Prostate gland (tissue), 2 donors: ENCODE measurements around the gene GRAMD2B.

Source experiments
- CTCF ChIP-seq, 4 experiments: fragments of 200-600 bp in 2 of 4; fragments of 450-650 bp in 2 of 4; sonication (generic) in 2 of 4; IDR thresholded peaks; 1 replicate in 3 of 4; 2 replicates in 1 of 4; pipeline ENCODE4 v1.5.1; 2016 to 2019; ENCODE audit warnings: antibody characterized with exemption in 4 of 4, mild to moderate bottlenecking in 2 of 4, moderate library complexity in 2 of 4
- POLR2A ChIP-seq: fragments of 450-650 bp; IDR thresholded peaks from one replicate; pipeline ENCODE4 v1.6.1; 2016; ENCODE audit warnings: antibody characterized with exemption, mild to moderate bottlenecking
- POLR2AphosphoS5 ChIP-seq: sonication (generic); formaldehyde crosslinking; IDR thresholded peaks from one replicate; pipeline ENCODE4 v1.6.1; 2017; ENCODE audit warnings: antibody characterized with exemption

- no peak for TF ChIP-seq CTCF (IDR thresholded peaks at IDR 0.05)
- peak; percentile 64 for TF ChIP-seq POLR2AphosphoS5
- no peak for TF ChIP-seq POLR2A
Measured at GRCh38 chr5:126519637-126520592, 96.7 kb downstream of the GRAMD2B start.
